Measurements from ENCODE around the gene ADGRG2.

ADGRG2 gene, protein sequence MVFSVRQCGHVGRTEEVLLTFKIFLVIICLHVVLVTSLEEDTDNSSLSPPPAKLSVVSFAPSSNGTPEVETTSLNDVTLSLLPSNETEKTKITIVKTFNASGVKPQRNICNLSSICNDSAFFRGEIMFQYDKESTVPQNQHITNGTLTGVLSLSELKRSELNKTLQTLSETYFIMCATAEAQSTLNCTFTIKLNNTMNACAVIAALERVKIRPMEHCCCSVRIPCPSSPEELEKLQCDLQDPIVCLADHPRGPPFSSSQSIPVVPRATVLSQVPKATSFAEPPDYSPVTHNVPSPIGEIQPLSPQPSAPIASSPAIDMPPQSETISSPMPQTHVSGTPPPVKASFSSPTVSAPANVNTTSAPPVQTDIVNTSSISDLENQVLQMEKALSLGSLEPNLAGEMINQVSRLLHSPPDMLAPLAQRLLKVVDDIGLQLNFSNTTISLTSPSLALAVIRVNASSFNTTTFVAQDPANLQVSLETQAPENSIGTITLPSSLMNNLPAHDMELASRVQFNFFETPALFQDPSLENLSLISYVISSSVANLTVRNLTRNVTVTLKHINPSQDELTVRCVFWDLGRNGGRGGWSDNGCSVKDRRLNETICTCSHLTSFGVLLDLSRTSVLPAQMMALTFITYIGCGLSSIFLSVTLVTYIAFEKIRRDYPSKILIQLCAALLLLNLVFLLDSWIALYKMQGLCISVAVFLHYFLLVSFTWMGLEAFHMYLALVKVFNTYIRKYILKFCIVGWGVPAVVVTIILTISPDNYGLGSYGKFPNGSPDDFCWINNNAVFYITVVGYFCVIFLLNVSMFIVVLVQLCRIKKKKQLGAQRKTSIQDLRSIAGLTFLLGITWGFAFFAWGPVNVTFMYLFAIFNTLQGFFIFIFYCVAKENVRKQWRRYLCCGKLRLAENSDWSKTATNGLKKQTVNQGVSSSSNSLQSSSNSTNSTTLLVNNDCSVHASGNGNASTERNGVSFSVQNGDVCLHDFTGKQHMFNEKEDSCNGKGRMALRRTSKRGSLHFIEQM

GRCh38 chrX:19121898-19122640 is at the start of gene ADGRG2:
ADGRG2 (minus strand) TSS chrX:19122468; CDS start chrX:19068834, 53,634 bp downstream.
- DNase-seq: peak in 1 of 2 donors; percentile 3

GRCh38 chrX:19168609-19169008 is 46.3 kb upstream of the ADGRG2 start:
- DNase-seq: no peak

DNA sequence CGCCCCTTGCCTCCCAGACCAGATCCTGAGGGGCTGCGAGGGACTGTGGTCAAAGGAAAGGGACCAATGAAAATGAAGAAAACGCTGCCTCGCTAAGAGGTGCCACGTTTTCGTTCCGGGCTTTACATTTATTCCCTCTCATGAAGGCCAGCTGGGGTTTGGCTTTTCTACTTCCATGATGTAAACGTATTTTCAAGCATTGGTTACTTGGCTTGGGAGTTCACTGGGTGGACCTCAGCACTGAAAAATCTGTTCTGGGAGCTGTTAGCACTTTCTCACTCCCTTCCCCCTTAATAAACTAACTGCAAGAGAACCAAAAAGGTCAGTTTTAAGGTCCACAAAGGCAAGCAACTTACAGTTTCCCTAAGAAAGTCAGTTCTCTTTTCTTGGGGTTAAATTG is 40.6 kb upstream of the ADGRG2 start:
- DNase-seq: no peak

DNA sequence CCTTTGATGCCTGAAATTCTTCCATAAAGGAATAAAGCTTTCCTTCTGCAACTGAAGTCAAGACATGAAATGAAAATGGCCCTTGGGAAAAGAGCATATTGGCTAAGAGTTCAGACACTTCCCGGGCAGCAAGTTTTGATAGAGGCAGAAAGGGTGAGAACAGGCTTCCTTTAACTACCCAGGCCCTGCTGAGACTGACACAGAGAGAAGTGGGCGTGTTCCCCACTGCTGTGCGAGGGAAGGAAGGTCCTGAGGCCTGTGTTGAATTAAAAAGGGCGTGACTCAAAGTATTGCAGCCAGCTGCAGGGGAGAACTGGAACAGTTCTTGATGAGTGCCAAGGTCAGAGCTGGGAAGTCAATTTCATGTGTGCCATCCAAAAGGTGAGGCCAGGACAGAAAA is 33.9 kb upstream of the ADGRG2 start:
- DNase-seq: no peak

DNA sequence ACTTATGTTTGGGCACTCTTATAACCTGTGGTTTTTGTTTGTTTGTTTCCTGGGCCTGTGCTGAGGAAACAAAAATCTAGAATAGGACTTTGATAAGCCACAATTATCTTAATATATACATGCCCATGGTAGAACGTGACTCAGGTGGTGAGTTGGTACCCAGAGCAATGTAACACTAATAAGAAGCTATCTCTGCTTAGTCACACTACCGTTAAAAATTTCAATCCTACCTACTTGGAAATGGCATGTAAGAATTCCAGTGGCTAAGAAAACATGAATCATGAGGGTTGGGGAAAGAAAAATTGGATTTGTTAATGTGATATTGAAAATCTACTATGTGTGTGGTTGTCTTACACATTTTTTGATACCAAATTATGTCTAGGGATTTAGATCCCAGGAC is 30.5 kb upstream of the ADGRG2 start:
- DNase-seq: no peak

GRCh38 chrX:19137067-19137466 is 14.8 kb upstream of the ADGRG2 start:
- DNase-seq: no peak

DNA sequence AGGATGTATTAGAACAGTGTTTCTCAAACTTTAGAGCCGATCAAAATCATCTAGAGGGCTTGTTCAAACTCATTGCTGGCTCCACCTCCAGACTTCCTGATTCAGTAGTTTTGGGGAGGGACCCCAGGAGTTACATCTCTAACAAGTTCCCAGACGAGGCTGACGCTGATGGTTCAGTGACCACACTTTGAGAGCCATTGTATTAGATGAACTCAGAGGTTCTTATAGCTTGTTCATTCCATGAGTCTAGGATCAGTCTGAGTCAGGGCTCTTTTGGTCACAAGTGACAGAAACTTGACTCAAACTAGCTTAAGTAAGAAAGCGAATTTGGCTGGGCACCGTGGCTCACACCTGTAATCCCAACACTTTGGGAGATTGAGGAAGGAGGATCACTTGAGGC is 11.5 kb upstream of the ADGRG2 start:
- DNase-seq: no peak

GRCh38 chrX:19133231-19133630 is 11.0 kb upstream of the ADGRG2 start:
- DNase-seq: no peak

GRCh38 chrX:19130628-19131027 is 8.4 kb upstream of the ADGRG2 start:
- DNase-seq: no peak

GRCh38 chrX:19129694-19130093 is 7.4 kb upstream of the ADGRG2 start:
- no peak for DNase-seq

GRCh38 chrX:19127649-19128168 is 5.4 kb upstream of the ADGRG2 start:
- no peak for DNase-seq

GRCh38 chrX:19122641-19123009 is 357 bp upstream of the ADGRG2 start:
- DNase-seq: no peak

GRCh38 chrX:19121466-19121865 is 802 bp downstream of the ADGRG2 start:
- no peak for DNase-seq

DNA sequence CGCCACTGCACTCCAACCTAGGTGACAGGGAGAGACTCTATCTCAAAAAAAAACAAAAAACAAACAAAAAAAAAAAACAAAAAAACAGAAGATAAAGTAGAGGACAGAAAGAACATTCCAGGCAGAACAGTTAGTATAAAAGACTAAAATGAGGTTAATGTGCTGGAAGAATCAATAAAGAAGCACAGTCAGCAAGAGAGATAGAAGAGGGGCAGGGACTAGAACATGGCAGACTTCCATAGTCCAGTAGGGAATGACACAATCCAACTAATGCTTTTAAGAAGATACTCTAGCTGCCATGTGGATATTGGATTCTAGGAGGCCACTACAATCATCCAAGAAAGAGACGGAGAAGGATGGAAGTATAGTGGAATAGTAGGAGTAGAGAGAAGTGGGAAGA is 11.6 kb downstream of the ADGRG2 start:
- no peak for DNase-seq

DNA sequence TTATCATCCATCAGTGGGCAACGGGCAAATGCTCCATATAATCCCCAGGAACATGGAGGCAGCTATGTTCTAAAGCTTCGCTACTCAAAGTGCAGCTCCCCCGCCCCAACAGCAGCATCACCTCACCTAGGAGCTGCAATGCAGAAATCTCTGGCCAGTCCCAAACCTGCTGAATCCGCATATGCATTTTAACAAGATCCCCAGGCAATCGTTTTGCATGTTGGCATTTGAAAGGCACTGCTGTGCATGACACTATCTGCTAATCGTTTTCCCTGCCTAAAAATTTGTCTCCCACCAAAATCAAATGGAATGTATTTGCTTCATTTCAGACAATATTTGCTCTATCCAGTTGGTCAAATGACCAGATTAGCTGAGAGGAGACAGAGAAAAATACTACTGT is 15.2 kb downstream of the ADGRG2 start:
- DNase-seq: no peak

GRCh38 chrX:19100586-19100985 is 21.7 kb downstream of the ADGRG2 start:
- no peak for DNase-seq

GRCh38 chrX:19097553-19098283 is 24.6 kb downstream of the ADGRG2 start:
- no peak for DNase-seq

- no peak for DNase-seq
These were observed 25.7 kb downstream of the ADGRG2 start for GRCh38 chrX:19096586-19096985.

- DNase-seq: no peak
These were observed 27.6 kb downstream of the ADGRG2 start for GRCh38 chrX:19094654-19095053.

DNA sequence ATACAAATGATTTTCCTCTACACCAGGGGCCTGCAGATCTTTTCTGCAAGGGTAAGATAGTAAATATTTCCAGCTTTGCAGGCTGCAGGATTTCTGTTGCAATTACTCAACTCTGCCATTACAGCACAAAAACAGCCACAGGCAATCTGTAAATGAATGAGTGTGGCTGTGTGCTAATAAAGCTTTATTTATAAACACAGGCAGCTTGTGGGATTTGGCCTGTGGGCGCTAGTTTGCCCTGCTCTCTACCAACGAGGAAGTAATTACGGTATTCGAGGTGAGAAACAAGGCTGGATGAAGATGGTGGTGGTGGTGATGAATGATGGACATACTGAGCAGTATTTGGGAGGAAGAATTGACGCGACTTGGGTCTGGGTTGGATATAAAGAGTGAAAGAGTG is 30.7 kb downstream of the ADGRG2 start:
- no peak for DNase-seq

DNA sequence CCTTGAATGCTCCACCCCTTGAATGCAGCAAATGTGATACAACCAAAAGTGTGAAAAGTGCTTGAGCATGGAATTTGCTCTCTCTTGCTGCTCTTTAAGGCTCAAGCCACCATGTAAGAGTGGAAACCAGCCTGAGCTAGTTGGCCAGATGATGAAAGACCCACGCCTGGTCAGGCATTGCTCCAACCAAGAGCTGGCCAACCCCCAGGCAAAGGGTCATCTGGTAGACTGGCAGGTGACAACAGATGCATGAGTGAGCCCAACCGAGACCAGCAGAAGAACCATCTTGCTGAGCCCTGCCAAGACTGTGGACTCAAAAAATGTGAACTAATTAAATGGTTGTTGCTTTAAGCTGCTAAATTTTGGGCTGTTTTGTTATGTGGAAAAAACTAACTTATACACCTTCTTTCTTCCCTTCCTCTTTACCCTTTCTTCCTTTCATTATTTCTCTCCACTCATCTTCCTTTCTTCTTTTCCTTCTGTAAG is 32.7 kb downstream of the ADGRG2 start:
- DNase-seq: no peak

Measured in stimulated activated CD4-positive, alpha-beta T cell treated with anti-CD3 and anti-CD28 coated beads, Interleukin-2, amount 100 ng/mL, for 24 hours (primary cell).